ENCODE measurements around the gene NRAP. TPM values are rescaled to one million over a fixed set of nuclear protein-coding genes. Genes with fewer than 3 reads are reported as not detected.

The NRAP gene
- total and polyA plus RNA-seq, 2 donors = 1.5 TPM; not detected in 1

GRCh38 chr10:113617086-113617485 is 46.8 kb downstream of the NRAP start:
- DNase-seq (ENCODE audit: extremely low spot score) = no peak
- H3K4me3 ChIP-seq (ENCODE audit: low read depth, low read length) = no peak overlapping the region

GRCh38 chr10:113616244-113617074 is 47.4 kb downstream of the NRAP start:
- Histone ChIP-seq H3K36me3 (ENCODE audit: insufficient read depth) (no peaks in the 10 kb centered on the region), H3K4me1 (ENCODE audit: insufficient read depth) (no peaks in the 10 kb centered on the region), H3K4me3 (ENCODE audit: low read depth, low read length) (no peak overlapping the region), H3K27ac (ENCODE audit: low read depth) (no peak overlapping the region)
- no peak for DNase-seq (ENCODE audit: extremely low spot score)
- WGBS = 11% methylated on average over 5 of the region's 5 CpGs

More at GRCh38 chr10:113617086-113617485, 46.8 kb downstream of the NRAP start:
- Histone ChIP-seq H3K27ac (ENCODE audit: low read depth) (no peak overlapping the region), H3K4me1 (ENCODE audit: insufficient read depth) (no peaks in the 10 kb centered on the region), H3K36me3 (ENCODE audit: insufficient read depth) (no peaks in the 10 kb centered on the region)
- 13% methylated on average over 7 of the region's 7 CpGs for WGBS

GRCh38 chr10:113613977-113614690 is 49.7 kb downstream of the NRAP start:
- no peak overlapping the region for H3K4me3 ChIP-seq (ENCODE audit: low read depth, low read length)

GRCh38 chr10:113613427-113613826 is 50.4 kb downstream of the NRAP start:
- no peak for DNase-seq (ENCODE audit: extremely low spot score)
- 80% methylated on average over 2 of the region's 2 CpGs for WGBS
- H3K36me3 ChIP-seq (ENCODE audit: insufficient read depth) = no peaks in the 10 kb centered on the region
- H3K4me1 ChIP-seq (ENCODE audit: insufficient read depth) = no peaks in the 10 kb centered on the region
- H3K4me3 ChIP-seq (ENCODE audit: low read depth, low read length) = no peak overlapping the region
- H3K27ac ChIP-seq (ENCODE audit: low read depth) = no peak overlapping the region

More at GRCh38 chr10:113613977-113614690, 49.7 kb downstream of the NRAP start:
- no peaks in the 10 kb centered on the region for H3K36me3 ChIP-seq (ENCODE audit: insufficient read depth)
- DNase-seq (ENCODE audit: extremely low spot score) = no peak
- H3K27ac ChIP-seq (ENCODE audit: low read depth) = no peak overlapping the region
- 66% methylated on average over 15 of the region's 15 CpGs for WGBS
- no peaks in the 10 kb centered on the region for H3K4me1 ChIP-seq (ENCODE audit: insufficient read depth)

- Histone ChIP-seq H3K27ac (ENCODE audit: low read depth) (no peak overlapping the region), H3K36me3 (ENCODE audit: insufficient read depth) (no peaks in the 10 kb centered on the region), H3K4me3 (ENCODE audit: low read depth, low read length) (no peak overlapping the region), H3K4me1 (ENCODE audit: insufficient read depth) (no peaks in the 10 kb centered on the region)
- no peak for DNase-seq (ENCODE audit: extremely low spot score)
- 71% methylated on average over 3 of the region's 3 CpGs for WGBS
Observed at GRCh38 chr10:113612154-113612553, 51.7 kb downstream of the NRAP start.

- no peaks in the 10 kb centered on the region for H3K36me3 ChIP-seq (ENCODE audit: insufficient read depth)
- H3K4me1 ChIP-seq (ENCODE audit: insufficient read depth) = no peaks in the 10 kb centered on the region
- no peak overlapping the region for H3K27ac ChIP-seq (ENCODE audit: low read depth)
- H3K4me3 ChIP-seq (ENCODE audit: low read depth, low read length) = no peak overlapping the region
- DNase-seq (ENCODE audit: extremely low spot score) = no peak
- 44% methylated on average over 26 of the region's 26 CpGs for WGBS
Observed at GRCh38 chr10:113610631-113611601, 52.9 kb downstream of the NRAP start.

- no peak overlapping the region for H3K27ac ChIP-seq (ENCODE audit: low read depth)
- H3K4me1 ChIP-seq (ENCODE audit: insufficient read depth) = no peaks in the 10 kb centered on the region
- H3K36me3 ChIP-seq (ENCODE audit: insufficient read depth) = no peaks in the 10 kb centered on the region
- H3K4me3 ChIP-seq (ENCODE audit: low read depth, low read length) = no peak overlapping the region
- DNase-seq (ENCODE audit: extremely low spot score) = no peak
- WGBS = 72% methylated on average over 4 of the region's 4 CpGs
Observed at GRCh38 chr10:113609704-113610108, 54.1 kb downstream of the NRAP start.

GRCh38 chr10:113605268-113605978 is 58.4 kb downstream of the NRAP start:
- Histone ChIP-seq H3K27ac (ENCODE audit: low read depth) (no peak overlapping the region), H3K4me1 (ENCODE audit: insufficient read depth) (no peaks in the 10 kb centered on the region), H3K36me3 (ENCODE audit: insufficient read depth) (no peaks in the 10 kb centered on the region), H3K4me3 (ENCODE audit: low read depth, low read length) (no peak overlapping the region)
- WGBS = 70% methylated on average over 13 of the region's 13 CpGs
- no peak for DNase-seq (ENCODE audit: extremely low spot score)

GRCh38 chr10:113604572-113604971 is 59.3 kb downstream of the NRAP start:
- no peak for DNase-seq (ENCODE audit: extremely low spot score)
- 93% methylated on average over 12 of the region's 12 CpGs for WGBS

GRCh38 chr10:113603057-113603777 is 60.6 kb downstream of the NRAP start:
- H3K4me3 ChIP-seq (ENCODE audit: low read depth, low read length) = no peak overlapping the region
- no peak for DNase-seq (ENCODE audit: extremely low spot score)
- no peaks in the 10 kb centered on the region for H3K4me1 ChIP-seq (ENCODE audit: insufficient read depth)
- H3K27ac ChIP-seq (ENCODE audit: low read depth) = no peak overlapping the region
- 87% methylated on average over 13 of the region's 13 CpGs for WGBS
- H3K36me3 ChIP-seq (ENCODE audit: insufficient read depth) = no peaks in the 10 kb centered on the region

More at GRCh38 chr10:113604572-113604971, 59.3 kb downstream of the NRAP start:
- Histone ChIP-seq H3K36me3 (ENCODE audit: insufficient read depth) (no peaks in the 10 kb centered on the region), H3K27ac (ENCODE audit: low read depth) (no peak overlapping the region), H3K4me3 (ENCODE audit: low read depth, low read length) (no peak overlapping the region), H3K4me1 (ENCODE audit: insufficient read depth) (no peaks in the 10 kb centered on the region)

GRCh38 chr10:113600569-113600968 is 63.3 kb downstream of the NRAP start:
- H3K36me3 ChIP-seq (ENCODE audit: insufficient read depth) = no peaks in the 10 kb centered on the region
- no peak overlapping the region for H3K27ac ChIP-seq (ENCODE audit: low read depth)
- H3K4me1 ChIP-seq (ENCODE audit: insufficient read depth) = no peaks in the 10 kb centered on the region
- H3K4me3 ChIP-seq (ENCODE audit: low read depth, low read length) = no peak overlapping the region
- no peak for DNase-seq (ENCODE audit: extremely low spot score)
- WGBS = 93% methylated on average over 3 of the region's 3 CpGs

GRCh38 chr10:113594652-113595051 is 69.2 kb downstream of the NRAP start:
- 84% methylated on average over 13 of the region's 13 CpGs for WGBS
- no peak for DNase-seq (ENCODE audit: extremely low spot score)
- Histone ChIP-seq H3K4me1 (ENCODE audit: insufficient read depth) (no peaks in the 10 kb centered on the region), H3K4me3 (ENCODE audit: low read depth, low read length) (no peak overlapping the region), H3K27ac (ENCODE audit: low read depth) (no peak overlapping the region), H3K36me3 (ENCODE audit: insufficient read depth) (no peaks in the 10 kb centered on the region)
